GM12801 (cell line): ENCODE measurements around the gene CD84.

Experiments used
- CTCF ChIP-seq: IDR thresholded peaks from one replicate; pipeline ENCODE4 v1.5.1; 2011; ENCODE audit warnings: control low read depth; ENCODE audit not compliant: insufficient read length; ENCODE audit errors: extremely low read depth

Gene CD84

GRCh38 chr1:160579216-160579701 lies at the start of gene CD84:
Gene CD84, minus strand, starts transcription at chr1:160579496. Its CDS starts 59 bp downstream, at chr1:160579437.
- no peak for TF ChIP-seq CTCF

DNA sequence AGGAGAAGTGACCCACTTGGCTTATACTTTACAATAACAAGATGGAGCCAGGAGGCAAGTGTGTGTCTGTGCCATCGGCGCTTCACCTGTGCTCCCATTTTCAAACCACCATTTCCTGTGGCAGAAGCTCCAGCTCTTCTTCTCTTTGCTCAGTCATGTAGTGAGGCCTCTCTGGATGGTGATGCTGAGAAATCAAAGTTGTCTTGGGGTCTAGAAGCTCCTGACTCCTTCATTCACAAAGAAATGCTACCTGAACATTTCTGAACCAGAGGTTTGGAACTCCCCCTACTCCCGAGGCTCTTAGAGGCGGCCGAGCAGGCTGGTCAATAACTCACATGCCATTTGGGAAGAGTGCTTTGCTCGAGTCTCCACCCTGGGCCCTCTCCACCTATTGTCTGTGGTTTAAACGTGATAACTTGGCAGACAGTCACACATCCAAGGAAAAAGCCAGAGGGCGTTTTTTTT lies 49.5 kb upstream of the CD84 start:
- no peak for TF ChIP-seq CTCF

DNA sequence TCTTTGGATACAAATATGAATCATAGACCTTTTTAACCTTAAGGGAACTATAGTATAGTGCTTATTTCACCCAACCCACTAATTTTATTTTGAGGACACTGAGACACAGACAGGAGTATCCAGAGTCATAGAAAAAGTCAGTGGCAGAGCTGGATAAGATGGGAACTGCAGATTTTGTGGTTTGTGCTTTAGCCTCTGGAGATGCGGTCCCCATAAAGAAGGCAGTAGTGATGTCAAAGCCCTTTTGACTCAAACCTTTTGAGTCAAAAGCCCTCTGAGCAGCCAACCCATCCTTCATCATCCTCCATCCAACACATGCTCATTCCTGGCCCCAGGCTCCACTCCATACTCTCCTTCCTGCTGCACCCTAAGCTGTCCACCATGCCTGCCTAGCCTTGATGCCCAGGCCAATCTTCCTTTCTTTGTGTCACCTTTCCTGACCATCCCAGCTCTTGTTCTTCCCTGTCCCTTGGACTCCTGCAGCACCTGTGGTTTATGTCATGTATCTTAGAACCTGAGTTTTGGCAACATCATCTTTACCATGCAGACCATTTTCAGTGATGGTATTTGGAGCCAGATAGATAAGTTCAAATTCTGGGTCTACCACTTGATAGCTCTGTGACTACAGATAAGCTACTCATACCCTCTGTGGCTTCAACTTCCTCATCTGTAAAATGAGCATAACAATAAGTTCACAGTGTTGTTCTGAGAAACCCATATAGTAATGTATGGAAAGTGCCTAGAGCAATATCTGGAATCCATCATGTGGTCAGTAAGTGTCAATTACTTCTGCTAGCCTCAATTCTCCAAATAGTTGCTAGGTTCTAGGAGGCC lies 47.4 kb upstream of the CD84 start:
- TF ChIP-seq CTCF, result no peak

DNA sequence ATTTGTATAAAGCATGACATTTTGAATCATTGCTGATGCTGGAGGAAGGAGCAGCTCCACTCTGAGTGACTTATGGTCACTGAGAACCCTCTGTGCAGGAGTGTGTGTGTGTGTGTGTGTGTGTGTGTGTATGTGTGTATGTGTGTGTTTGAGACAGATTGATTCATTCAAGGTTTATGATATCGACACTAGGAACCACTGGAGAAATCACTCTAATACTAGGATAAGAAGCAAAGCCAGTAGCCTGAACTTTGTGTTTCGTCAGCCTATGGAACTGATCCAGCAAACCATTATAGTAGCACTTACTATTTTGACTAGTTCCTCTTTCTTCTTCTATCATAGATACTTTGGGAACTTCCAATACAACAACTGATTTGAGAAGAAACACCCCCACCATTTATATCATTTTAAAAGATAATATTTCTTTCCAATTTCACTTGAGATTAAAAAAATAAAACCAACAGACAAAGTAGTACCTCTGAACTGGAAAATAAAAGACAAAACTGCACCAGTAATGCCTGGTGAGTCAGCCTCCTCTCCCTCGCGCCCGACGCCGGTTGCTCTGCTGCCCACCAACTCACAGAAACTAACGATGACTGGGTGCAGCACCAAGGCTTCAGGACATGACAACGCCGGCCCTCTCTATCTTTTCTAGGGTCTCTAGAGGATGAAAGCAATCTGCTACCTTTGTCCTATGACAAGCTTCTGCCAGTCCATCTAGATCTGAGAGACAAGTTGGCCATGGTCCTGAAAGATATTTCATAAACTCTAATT lies 46.6 kb upstream of the CD84 start:
- no peak for TF ChIP-seq CTCF

GRCh38 chr1:160625321-160625720 lies 46.0 kb upstream of the CD84 start:
- TF ChIP-seq CTCF, result no peak

- no peak for TF ChIP-seq CTCF
Measured at GRCh38 chr1:160624464-160624863, 45.2 kb upstream of the CD84 start.

DNA sequence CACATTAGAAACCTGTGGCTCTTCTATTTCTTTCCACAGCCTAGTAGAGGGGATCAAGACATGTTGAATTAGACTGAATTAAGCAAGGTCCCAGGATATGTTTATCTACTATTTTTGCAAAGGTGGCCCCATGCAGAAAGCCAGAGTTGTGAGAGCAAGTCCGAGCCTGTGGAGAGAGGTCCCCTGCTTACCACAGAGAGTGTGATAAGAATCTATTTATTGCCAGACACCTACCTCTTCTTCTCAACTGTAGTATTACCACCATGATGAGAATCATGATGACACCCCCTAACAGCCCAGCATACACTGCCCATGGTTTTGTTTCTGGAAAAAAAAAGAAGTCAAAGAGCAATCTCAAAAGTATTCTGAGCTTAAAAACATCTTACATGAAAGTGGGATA lies 44.6 kb upstream of the CD84 start:
- TF ChIP-seq CTCF, result no peak
